Measurements from ENCODE around the gene GPER1.

GPER1 gene

DNA sequence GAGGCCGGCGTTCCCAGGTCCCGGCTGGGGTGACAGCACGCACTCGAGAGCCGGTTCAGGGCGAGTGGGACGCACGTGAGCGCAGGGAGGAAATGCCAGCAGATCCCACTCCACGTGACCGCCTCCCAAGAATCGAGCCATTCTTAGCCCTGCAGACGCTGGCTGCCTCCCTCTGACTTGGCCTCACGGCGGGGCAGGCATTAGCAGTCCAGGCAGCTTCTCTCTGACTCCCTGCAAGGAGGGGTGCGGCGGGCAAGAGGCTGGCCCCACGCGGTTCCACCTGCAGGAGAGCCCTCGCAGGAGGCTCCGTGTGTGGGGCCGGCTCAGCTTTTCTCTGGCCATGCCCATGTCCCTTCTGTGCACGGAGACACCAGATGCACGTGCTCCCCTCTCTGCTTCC, 33.5 kb upstream of the GPER1 start:
- DNase-seq, result no peak

DNA sequence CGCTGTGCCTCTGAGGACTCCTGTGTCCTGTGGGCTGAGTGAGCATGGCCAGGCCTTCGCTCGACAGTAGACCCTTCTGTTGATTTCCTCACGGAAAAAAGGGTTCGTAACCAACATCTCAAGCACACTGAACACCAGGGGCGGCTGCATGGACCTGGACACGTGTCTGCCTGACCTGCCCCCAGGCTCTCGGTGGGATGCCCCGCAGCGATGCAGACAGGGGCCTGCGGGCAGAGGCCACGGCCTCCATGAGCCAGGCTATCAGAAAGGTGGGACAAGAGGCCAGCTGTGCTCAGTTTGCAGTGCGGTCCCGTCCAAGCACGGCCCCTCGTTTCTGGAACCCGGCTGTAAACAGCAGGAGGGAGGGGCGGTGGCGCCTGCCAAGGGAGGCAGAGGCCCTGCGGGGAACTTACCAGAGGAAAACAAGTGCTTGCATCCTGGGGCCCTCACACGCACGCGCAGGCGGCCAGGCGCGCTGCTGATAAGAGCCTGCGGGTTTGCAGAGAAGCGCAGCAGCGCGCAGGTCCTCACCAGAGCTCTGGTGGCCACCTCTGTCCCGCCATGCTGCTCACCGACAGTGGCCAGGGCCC, 33.0 kb upstream of the GPER1 start:
- no peak for DNase-seq

GRCh38 chr7:1055491-1055955, 32.4 kb upstream of the GPER1 start:
- no peak for DNase-seq

- no peak for DNase-seq
Observed at GRCh38 chr7:1055956-1056784, 31.7 kb upstream of the GPER1 start.

- DNase-seq, result no peak
Observed at GRCh38 chr7:1056785-1057410, 31.0 kb upstream of the GPER1 start.

DNA sequence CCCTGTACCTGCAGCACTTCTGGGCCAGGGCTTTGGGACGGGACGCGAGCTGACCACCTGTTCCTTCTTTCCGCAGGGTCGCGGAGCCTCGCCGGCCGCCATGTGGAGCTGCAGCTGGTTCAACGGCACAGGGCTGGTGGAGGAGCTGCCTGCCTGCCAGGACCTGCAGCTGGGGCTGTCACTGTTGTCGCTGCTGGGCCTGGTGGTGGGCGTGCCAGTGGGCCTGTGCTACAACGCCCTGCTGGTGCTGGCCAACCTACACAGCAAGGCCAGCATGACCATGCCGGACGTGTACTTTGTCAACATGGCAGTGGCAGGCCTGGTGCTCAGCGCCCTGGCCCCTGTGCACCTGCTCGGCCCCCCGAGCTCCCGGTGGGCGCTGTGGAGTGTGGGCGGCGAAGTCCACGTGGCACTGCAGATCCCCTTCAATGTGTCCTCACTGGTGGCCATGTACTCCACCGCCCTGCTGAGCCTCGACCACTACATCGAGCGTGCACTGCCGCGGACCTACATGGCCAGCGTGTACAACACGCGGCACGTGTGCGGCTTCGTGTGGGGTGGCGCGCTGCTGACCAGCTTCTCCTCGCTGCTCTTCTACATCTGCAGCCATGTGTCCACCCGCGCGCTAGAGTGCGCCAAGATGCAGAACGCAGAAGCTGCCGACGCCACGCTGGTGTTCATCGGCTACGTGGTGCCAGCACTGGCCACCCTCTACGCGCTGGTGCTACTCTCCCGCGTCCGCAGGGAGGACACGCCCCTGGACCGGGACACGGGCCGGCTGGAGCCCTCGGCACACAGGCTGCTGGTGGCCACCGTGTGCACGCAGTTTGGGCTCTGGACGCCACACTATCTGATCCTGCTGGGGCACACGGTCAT, 30.3 kb upstream of the GPER1 start:
- no peak for DNase-seq

- DNase-seq, result no peak
Observed at GRCh38 chr7:1058311-1058710, 29.6 kb upstream of the GPER1 start.

DNA sequence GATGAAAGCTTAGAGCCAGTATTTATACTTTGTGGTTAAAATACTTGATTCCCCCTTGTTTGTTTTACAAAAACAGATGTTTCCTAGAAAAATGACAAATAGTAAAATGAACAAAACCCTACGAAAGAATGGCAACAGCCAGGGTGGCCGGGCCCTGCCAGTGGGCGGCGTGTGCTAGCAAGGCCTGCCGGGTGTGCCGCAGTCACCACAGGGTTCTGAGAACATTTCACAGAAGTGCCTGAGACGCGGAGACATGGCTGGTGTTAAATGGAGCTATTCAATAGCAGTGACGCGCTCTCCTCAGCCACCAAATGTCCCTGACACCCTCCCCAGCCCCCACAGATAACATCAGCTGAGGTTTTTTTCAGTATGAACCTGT, 29.1 kb upstream of the GPER1 start:
- no peak for DNase-seq

DNA sequence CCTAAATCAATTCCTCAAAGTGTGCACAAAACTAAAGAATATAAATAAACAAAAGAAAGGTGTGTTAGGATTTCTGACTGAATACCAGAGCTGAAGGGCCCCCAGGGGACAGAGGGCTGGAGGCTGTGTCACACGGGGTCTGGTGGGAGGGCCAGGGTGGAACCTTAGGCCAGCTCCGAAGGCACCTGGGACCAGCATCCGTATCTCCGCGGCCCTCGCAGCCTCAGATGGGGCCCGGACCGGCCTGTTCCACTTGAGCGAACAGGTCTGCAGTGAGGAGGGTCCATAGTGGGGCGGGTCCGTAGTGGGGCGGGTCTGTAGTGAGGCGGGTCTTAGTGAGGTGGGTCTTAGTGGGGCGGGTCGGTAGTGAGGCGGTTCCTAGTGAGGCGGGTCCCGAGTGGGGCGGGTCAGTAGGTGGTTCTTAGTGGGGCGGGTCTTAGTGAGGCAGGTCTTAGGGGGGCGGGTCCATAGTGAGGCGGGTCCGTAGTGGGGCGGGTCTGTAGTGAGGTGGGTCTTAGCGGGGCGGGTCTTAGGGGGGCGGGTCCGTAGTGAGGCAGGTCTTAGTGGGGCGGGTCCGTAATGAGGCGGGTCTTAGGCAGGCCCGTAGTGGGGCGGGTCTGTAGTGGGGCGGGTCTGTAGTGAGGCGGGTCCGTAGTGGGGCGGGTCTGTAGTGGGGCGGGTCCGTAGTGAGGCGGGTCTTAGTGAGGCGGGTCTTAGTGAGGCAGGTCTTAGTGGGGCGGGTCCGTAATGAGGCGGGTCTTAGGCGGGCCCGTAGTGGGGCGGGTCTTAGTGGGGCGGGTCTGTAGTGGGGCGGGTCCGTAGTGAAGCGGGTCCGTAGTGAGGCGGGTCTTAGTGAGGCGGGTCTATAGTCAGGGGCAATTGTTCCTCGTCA, 28.5 kb upstream of the GPER1 start:
- DNase-seq, result no peak

GRCh38 chr7:1060315-1061072, 27.4 kb upstream of the GPER1 start:
- DNase-seq, result no peak

- DNase-seq, result no peak
Observed at GRCh38 chr7:1061180-1061579, 26.7 kb upstream of the GPER1 start.

DNA sequence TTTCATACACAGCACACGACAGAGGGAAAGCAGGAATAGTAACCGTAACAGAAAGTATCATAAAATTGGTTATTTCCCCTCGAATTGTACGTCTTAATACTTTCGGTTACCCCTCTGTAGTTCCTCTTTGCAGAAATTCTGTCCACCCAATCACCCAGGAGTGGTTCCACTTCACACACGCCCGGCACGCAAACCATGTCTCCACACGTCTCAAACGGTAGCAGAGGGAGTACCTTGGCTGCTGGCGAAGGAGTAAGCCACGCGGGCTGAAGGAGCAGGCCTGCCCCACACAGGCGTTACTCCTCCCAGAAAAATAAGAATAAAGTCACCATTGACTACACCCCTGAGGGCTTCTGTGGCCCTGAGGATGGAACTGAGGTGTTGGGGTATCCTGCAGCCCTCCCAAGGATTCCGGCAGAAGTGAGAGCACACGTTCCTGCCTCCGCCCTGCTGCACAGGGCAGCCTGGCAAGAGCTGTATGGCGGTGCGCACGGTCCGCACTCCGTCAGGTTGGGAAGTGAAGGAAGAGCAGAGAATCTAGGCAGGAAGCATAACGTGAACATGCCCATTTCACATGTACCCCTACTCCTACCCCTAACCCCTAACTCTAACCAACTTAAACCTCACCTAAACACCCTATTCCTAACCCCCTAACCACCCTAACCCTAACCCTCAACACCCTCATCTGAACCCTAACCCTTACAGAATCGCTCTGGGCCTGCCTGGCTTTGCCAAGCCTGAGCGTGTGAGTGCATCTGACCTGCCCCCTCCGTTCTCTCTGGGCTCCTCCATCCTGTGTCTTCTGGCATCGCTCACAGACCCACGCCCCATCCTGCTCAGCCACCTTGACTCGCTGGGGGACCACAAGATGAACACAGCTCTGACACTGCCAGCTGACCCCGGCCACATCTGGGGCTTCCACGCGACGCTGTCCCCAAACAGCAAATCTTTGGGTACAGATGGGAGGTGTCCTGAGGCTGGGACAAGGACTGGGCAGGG, 25.3 kb upstream of the GPER1 start:
- DNase-seq, result no peak

DNA sequence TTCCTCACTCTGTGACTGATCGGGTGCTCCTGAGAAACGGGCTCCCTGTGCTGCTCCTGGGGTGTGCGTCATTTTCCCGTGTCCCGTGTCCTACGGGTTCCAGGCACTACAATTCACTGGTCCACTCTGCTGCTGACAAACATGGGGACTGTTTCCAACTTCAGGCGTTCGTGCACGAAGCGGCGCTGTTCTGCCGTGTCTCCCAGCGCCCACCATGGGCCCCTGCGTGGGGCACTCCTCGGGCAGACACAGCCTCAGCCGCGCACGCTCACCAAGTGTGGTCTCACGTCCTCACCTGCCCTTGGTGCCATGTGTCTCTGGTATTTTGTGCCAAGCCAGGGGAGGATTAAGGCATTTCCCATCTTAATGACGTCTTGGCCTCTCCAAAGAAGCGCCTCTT, 24.6 kb upstream of the GPER1 start:
- no peak for DNase-seq

GRCh38 chr7:1064581-1064980, 23.3 kb upstream of the GPER1 start:
- DNase-seq, result no peak

GRCh38 chr7:1065263-1065584, 22.7 kb upstream of the GPER1 start:
- DNase-seq, result no peak

- peak; percentile 26 for DNase-seq
Observed at GRCh38 chr7:1065585-1066241, 22.2 kb upstream of the GPER1 start.

GRCh38 chr7:1066242-1066588, 21.7 kb upstream of the GPER1 start:
- no peak for DNase-seq

GRCh38 chr7:1068013-1068412, 19.9 kb upstream of the GPER1 start:
- no peak for DNase-seq

- DNase-seq, result no peak
Observed at GRCh38 chr7:1068619-1069018, 19.3 kb upstream of the GPER1 start.

DNA sequence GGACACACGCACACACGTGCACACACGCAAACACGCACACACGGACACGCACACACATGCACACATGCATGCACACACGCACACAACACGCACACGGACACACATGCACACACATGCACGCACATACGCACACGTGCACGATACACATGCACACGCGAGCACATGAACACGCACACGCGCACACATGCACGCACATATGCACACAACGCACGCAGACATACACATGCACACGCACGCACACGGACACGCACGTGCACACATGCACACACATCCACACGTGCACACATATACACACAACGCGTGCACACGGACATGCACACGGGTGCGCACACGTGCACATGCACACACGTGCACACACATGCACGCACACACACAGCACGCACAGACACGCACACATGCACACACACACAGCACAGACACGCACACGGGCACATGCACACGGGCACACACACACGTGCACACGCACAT, 17.3 kb upstream of the GPER1 start:
- no peak for DNase-seq
